ENCODE measurements around the gene APLP2. TPM values are rescaled to one million over a fixed set of nuclear protein-coding genes. Genes with fewer than 3 reads are reported as not detected.

Gene APLP2
- total and polyA plus RNA-seq, 2 of the 13 experiments (the other 11 are each of a cell fraction or from before 2014, with no cell fraction given): 315 to 594 TPM

DNA sequence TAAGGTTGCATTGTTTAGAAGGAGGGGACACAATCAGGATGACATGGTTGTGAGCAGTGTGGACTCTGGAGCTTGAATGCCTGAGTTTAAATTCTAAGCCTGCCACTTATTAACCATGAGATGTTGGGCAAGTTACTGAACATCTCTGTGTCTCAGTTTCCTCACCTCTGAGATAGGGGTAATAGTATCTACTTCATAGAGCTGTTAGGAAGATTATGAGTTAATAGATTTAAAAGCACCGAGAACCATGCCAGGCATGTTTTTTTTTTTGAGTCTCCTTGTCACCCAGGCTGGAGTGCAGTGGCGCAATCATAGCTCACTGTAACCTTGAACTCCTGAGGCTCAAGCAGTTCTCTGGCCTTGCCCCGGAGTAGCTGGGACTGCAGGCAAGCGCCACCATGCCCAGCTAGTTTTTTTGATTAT is 123.2 kb downstream of the APLP2 start (continued):
- TF ChIP-seq, protein P1, sequence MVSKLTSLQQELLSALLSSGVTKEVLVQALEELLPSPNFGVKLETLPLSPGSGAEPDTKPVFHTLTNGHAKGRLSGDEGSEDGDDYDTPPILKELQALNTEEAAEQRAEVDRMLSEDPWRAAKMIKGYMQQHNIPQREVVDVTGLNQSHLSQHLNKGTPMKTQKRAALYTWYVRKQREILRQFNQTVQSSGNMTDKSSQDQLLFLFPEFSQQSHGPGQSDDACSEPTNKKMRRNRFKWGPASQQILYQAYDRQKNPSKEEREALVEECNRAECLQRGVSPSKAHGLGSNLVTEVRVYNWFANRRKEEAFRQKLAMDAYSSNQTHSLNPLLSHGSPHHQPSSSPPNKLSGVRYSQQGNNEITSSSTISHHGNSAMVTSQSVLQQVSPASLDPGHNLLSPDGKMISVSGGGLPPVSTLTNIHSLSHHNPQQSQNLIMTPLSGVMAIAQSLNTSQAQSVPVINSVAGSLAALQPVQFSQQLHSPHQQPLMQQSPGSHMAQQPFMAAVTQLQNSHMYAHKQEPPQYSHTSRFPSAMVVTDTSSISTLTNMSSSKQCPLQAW (CRISPR knock-in tag; IDR thresholded peaks at IDR 0.05): no peak
- 0 out of 2 replicates have a peak, but pooled peaks have one; percentile 49 for TF ChIP-seq RXRB (CRISPR knock-in tag; IDR thresholded peaks at IDR 0.05; ENCODE audit: borderline replicate concordance)
- peak; percentile 39; the same call in 1 of the 2 replicates for TF ChIP-seq MIXL1 (CRISPR knock-in tag; IDR thresholded peaks at IDR 0.05)
- TF ChIP-seq ZNF777 (CRISPR knock-in tag; IDR thresholded peaks at IDR 0.05): no peak
- no peak for TF ChIP-seq GATAD1 (CRISPR knock-in tag; IDR thresholded peaks at IDR 0.05)
- TF ChIP-seq NFIC (IDR thresholded peaks at IDR 0.05; ENCODE audit: low read length): no peak
- TF ChIP-seq, protein P2, sequence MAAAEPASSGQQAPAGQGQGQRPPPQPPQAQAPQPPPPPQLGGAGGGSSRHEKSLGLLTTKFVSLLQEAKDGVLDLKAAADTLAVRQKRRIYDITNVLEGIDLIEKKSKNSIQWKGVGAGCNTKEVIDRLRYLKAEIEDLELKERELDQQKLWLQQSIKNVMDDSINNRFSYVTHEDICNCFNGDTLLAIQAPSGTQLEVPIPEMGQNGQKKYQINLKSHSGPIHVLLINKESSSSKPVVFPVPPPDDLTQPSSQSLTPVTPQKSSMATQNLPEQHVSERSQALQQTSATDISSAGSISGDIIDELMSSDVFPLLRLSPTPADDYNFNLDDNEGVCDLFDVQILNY (CRISPR knock-in tag; conservative IDR thresholded peaks at IDR 0.05): no peak
- no peak for TF ChIP-seq ARNT2 (CRISPR knock-in tag; IDR thresholded peaks at IDR 0.05; ENCODE audit: low read depth)
- TF ChIP-seq FOSL2 (CRISPR knock-in tag; IDR thresholded peaks at IDR 0.05): no peak; the same call in 1 of the 2 replicates
- no peak for TF ChIP-seq MEIS1 (CRISPR knock-in tag; IDR thresholded peaks at IDR 0.05; ENCODE audit: borderline replicate concordance)
- TF ChIP-seq, protein P3, sequence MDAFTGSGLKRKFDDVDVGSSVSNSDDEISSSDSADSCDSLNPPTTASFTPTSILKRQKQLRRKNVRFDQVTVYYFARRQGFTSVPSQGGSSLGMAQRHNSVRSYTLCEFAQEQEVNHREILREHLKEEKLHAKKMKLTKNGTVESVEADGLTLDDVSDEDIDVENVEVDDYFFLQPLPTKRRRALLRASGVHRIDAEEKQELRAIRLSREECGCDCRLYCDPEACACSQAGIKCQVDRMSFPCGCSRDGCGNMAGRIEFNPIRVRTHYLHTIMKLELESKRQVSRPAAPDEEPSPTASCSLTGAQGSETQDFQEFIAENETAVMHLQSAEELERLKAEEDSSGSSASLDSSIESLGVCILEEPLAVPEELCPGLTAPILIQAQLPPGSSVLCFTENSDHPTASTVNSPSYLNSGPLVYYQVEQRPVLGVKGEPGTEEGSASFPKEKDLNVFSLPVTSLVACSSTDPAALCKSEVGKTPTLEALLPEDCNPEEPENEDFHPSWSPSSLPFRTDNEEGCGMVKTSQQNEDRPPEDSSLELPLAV (CRISPR knock-in tag; conservative IDR thresholded peaks at IDR 0.05; ENCODE audit: low read depth): no peak
- TF ChIP-seq ZNF260 (CRISPR knock-in tag; IDR thresholded peaks at IDR 0.05; ENCODE audit: borderline replicate concordance, low read depth): no peak
- TF ChIP-seq TBL1XR1 (IDR thresholded peaks at IDR 0.05; ENCODE audit: borderline replicate concordance, low read length, partially characterized antibody): no peak
- TF ChIP-seq, protein P4, sequence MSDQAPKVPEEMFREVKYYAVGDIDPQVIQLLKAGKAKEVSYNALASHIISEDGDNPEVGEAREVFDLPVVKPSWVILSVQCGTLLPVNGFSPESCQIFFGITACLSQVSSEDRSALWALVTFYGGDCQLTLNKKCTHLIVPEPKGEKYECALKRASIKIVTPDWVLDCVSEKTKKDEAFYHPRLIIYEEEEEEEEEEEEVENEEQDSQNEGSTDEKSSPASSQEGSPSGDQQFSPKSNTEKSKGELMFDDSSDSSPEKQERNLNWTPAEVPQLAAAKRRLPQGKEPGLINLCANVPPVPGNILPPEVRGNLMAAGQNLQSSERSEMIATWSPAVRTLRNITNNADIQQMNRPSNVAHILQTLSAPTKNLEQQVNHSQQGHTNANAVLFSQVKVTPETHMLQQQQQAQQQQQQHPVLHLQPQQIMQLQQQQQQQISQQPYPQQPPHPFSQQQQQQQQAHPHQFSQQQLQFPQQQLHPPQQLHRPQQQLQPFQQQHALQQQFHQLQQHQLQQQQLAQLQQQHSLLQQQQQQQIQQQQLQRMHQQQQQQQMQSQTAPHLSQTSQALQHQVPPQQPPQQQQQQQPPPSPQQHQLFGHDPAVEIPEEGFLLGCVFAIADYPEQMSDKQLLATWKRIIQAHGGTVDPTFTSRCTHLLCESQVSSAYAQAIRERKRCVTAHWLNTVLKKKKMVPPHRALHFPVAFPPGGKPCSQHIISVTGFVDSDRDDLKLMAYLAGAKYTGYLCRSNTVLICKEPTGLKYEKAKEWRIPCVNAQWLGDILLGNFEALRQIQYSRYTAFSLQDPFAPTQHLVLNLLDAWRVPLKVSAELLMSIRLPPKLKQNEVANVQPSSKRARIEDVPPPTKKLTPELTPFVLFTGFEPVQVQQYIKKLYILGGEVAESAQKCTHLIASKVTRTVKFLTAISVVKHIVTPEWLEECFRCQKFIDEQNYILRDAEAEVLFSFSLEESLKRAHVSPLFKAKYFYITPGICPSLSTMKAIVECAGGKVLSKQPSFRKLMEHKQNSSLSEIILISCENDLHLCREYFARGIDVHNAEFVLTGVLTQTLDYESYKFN (CRISPR knock-in tag; conservative IDR thresholded peaks at IDR 0.05): peak; percentile 75
- no peak for TF ChIP-seq ZNF644 (CRISPR knock-in tag; IDR thresholded peaks at IDR 0.05; ENCODE audit: low read depth)
- peak; percentile 76 for TF ChIP-seq RARA (CRISPR knock-in tag; IDR thresholded peaks at IDR 0.05)
- TF ChIP-seq, protein P5, sequence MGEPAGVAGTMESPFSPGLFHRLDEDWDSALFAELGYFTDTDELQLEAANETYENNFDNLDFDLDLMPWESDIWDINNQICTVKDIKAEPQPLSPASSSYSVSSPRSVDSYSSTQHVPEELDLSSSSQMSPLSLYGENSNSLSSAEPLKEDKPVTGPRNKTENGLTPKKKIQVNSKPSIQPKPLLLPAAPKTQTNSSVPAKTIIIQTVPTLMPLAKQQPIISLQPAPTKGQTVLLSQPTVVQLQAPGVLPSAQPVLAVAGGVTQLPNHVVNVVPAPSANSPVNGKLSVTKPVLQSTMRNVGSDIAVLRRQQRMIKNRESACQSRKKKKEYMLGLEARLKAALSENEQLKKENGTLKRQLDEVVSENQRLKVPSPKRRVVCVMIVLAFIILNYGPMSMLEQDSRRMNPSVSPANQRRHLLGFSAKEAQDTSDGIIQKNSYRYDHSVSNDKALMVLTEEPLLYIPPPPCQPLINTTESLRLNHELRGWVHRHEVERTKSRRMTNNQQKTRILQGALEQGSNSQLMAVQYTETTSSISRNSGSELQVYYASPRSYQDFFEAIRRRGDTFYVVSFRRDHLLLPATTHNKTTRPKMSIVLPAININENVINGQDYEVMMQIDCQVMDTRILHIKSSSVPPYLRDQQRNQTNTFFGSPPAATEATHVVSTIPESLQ (CRISPR knock-in tag; conservative IDR thresholded peaks at IDR 0.05): no peak
- no peak for TF ChIP-seq IKZF4 (CRISPR knock-in tag; IDR thresholded peaks at IDR 0.05; ENCODE audit: borderline replicate concordance, low read depth, not compliant biosample characterization)
- TF ChIP-seq ZNF547 (CRISPR knock-in tag; IDR thresholded peaks at IDR 0.05): no peak
- TF ChIP-seq ZNF431 (CRISPR knock-in tag; IDR thresholded peaks at IDR 0.05; ENCODE audit: borderline replicate concordance, low read depth): no peak
- no peak for TF ChIP-seq FIP1L1 (IDR thresholded peaks at IDR 0.05; ENCODE audit: borderline replicate concordance, insufficient read depth, low read depth, low read length)

Measured in HepG2 (cell line).